Activated CD4-positive, alpha-beta T cell treated with anti-CD3 and anti-CD28 coated beads, Interleukin-2, amount 10 ng/mL, durations not matched to agents 7 days and 5 days (primary cell): Measurements from ENCODE around the gene ARFGEF3. TPM values are rescaled to one million over a fixed set of nuclear protein-coding genes. Genes with fewer than 3 reads are reported as not detected.

ENCODE experiments used
- CTCF ChIA-PET: fragments of 350-600 bp; sonication (Branson Sonifier 250); formaldehyde crosslinking; loops from one replicate; lab custom pipeline; 2021; ENCODE audit warnings: antibody characterized with exemption; lab: Charles Lee
- POLR2A ChIA-PET: fragments of 350-600 bp; sonication (Branson Sonifier 250); formaldehyde crosslinking; loops from one replicate; lab custom pipeline; 2021; ENCODE audit warnings: antibody characterized with exemption; lab: Charles Lee
- DNase-seq: peaks from one replicate; pipeline ENCODE4 v3.0.0-alpha.2; 2020
- H3K27ac Mint-ChIP-seq: one replicate; pipeline ENCODE4 v1.8.0; 2021; ENCODE audit warnings: mild to moderate bottlenecking, moderate library complexity, mixed read lengths
- H3K27me3 Mint-ChIP-seq: one replicate; pipeline ENCODE4 v1.8.0; 2021; ENCODE audit warnings: mixed read lengths
- H3K36me3 Mint-ChIP-seq: one replicate; pipeline ENCODE4 v1.8.0; 2021; ENCODE audit warnings: low read depth, mixed read lengths
- H3K4me1 Mint-ChIP-seq: one replicate; pipeline ENCODE4 v1.8.0; 2021; ENCODE audit warnings: mixed read lengths
- H3K4me3 Mint-ChIP-seq: one replicate; pipeline ENCODE4 v1.8.0; 2021; ENCODE audit warnings: mild to moderate bottlenecking, moderate library complexity, mixed read lengths
- H3K9me3 Mint-ChIP-seq: one replicate; pipeline ENCODE4 v1.8.0; 2021; ENCODE audit warnings: mixed read lengths
- total RNA-seq, 2 experiments: library from RNA; stranded (reverse); gene quantifications; one replicate each; pipeline ENCODE4 v1.2.3, GENCODE V29; 2021

The ARFGEF3 gene
- total RNA-seq, 2 experiments from 2014 or later = 0.05 to 0.06 TPM

GRCh38 chr6:138257638-138258040, 95.9 kb downstream of the ARFGEF3 start:
- Mint-ChIP-seq H3K4me3 (no peak overlapping the region), H3K27ac (no peak overlapping the region), H3K4me1 (no peaks in the 10 kb centered on the region), H3K27me3 (peaks cover 14% of the 10 kb centered on the region), H3K36me3 (no peaks in the 10 kb centered on the region), H3K9me3 (no peaks in the 10 kb centered on the region)
- DNase-seq = no peak
- ChIA-PET POLR2A (no interaction called here), CTCF (no interaction called here)

GRCh38 chr6:138258197-138258596, 96.5 kb downstream of the ARFGEF3 start:
- DNase-seq = no peak
- POLR2A ChIA-PET = no interaction called here
- Mint-ChIP-seq H3K4me1 (no peaks in the 10 kb centered on the region), H3K9me3 (no peaks in the 10 kb centered on the region), H3K27me3 (peaks cover 14% of the 10 kb centered on the region), H3K4me3 (no peak overlapping the region), H3K36me3 (no peaks in the 10 kb centered on the region), H3K27ac (no peak overlapping the region)
- CTCF ChIA-PET = no interaction called here

DNA sequence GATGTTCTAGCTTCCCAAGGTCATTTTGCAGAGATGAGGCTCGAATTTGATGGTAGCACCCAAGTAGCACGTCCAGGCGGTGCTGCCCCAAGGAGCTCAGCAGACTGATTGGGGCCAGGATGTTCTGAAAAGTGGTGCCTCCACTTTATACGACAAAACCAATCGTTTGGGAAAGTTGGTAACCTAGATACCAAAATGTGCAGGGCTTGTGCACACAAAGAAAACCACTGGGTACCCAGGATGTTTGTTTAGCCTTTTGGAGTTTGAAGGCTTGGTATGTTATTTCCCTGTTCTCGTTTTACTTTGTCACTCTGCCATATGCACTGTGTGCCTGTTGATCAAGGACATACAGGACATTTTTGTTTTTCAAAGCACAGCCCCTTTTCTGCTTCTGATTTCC, 97.3 kb downstream of the ARFGEF3 start:
- Mint-ChIP-seq H3K27me3 (peaks cover 14% of the 10 kb centered on the region), H3K27ac (no peak overlapping the region), H3K4me1 (no peaks in the 10 kb centered on the region), H3K36me3 (no peaks in the 10 kb centered on the region), H3K9me3 (no peaks in the 10 kb centered on the region), H3K4me3 (no peak overlapping the region)
- no peak for DNase-seq
- ChIA-PET CTCF (no interaction called here), POLR2A (no interaction called here)

DNA sequence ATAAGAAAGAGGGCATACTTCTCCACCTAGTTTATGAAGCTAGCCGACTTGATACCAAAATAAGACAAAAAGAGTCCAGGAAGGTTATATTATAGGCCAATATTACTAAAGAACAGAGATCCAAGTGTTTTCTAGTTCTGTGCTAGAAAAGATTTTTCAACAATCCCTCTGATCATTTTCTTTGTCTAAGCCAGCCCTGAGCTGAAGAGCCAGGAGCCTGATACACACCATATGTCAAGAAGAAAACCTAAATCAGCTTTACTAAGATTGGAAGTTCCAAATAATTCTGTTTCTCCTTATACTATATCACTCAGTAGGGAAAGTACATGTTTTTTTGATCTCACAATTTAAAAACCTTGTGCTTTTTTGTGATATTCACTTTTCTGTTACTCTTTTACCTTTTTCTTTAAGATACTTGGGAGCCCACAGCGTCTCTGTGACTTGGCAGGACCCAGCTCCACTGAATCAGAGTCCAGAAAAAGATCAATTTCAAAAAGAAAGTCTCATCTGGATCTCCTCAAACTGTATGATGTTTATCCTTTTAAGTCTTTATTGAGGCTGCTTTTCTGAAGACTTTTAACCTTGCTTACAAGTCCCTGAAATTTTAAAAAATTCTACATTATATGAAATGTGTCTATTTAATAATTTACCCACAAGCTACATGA, 99.5 kb downstream of the ARFGEF3 start:
- DNase-seq = no peak
- Mint-ChIP-seq H3K27me3 (peaks cover 17% of the 10 kb centered on the region), H3K36me3 (no peaks in the 10 kb centered on the region), H3K4me1 (no peaks in the 10 kb centered on the region), H3K4me3 (no peak overlapping the region), H3K27ac (no peak overlapping the region), H3K9me3 (no peaks in the 10 kb centered on the region)
- ChIA-PET POLR2A (no interaction called here), CTCF (interaction anchor here (0.7 kb wide), 1 partner anchor 16 kb away, joined by 5 read pairs; no protein-coding TSS in a partner anchor)

GRCh38 chr6:138263963-138264362, 102.2 kb downstream of the ARFGEF3 start:
- no peak overlapping the region for H3K27ac Mint-ChIP-seq
- POLR2A ChIA-PET = no interaction called here
- no peaks in the 10 kb centered on the region for H3K4me1 Mint-ChIP-seq

GRCh38 chr6:138264372-138264880, 102.7 kb downstream of the ARFGEF3 start:
- Mint-ChIP-seq H3K4me1 (no peaks in the 10 kb centered on the region), H3K27ac (no peak overlapping the region), H3K9me3 (no peaks in the 10 kb centered on the region), H3K27me3 (peaks cover 17% of the 10 kb centered on the region), H3K4me3 (no peak overlapping the region), H3K36me3 (no peaks in the 10 kb centered on the region)
- CTCF ChIA-PET = interaction anchor here (0.6 kb wide), 2 partner anchors 20 to 309 kb away, joined by 5 to 6 read pairs; no protein-coding TSS in a partner anchor
- no peak for DNase-seq
- POLR2A ChIA-PET = no interaction called here

More at GRCh38 chr6:138263963-138264362, 102.2 kb downstream of the ARFGEF3 start:
- Mint-ChIP-seq H3K9me3 (no peaks in the 10 kb centered on the region), H3K4me3 (no peak overlapping the region), H3K27me3 (peaks cover 17% of the 10 kb centered on the region), H3K36me3 (no peaks in the 10 kb centered on the region)
- no peak for DNase-seq
- CTCF ChIA-PET = no interaction called here

DNA sequence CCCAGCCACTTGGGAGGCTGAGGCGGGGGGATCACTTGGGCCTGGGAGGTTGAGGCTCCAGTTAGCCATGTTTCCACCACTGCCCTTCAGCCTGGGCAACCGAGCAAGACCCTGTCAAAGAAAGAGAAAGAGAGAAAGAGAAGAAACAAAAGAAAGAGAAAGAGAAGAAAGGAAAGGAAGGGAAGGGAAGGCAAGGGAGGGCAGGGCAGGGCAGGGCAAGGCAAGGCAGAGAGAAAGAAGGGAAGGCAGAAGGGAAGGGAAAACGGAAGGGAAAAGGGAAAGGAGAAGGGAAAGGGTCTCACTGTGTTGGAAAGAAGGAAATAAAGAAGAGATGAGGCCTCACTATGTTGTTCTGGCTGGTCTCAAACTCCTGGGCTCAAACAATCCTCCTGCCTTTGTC, 104.4 kb downstream of the ARFGEF3 start:
- Mint-ChIP-seq H3K4me3 (no peak overlapping the region), H3K27me3 (peaks cover 9% of the 10 kb centered on the region), H3K4me1 (no peaks in the 10 kb centered on the region), H3K9me3 (no peaks in the 10 kb centered on the region), H3K36me3 (no peaks in the 10 kb centered on the region), H3K27ac (no peak overlapping the region)
- no peak for DNase-seq
- CTCF ChIA-PET = no interaction called here
- POLR2A ChIA-PET = no interaction called here

GRCh38 chr6:138267971-138268895, 106.5 kb downstream of the ARFGEF3 start:
- H3K4me3 Mint-ChIP-seq = no peak overlapping the region
- H3K27me3 Mint-ChIP-seq = peaks cover 7% of the 10 kb centered on the region
- CTCF ChIA-PET = no interaction called here
- H3K27ac Mint-ChIP-seq = no peak overlapping the region
- no peaks in the 10 kb centered on the region for H3K36me3 Mint-ChIP-seq
- no peaks in the 10 kb centered on the region for H3K9me3 Mint-ChIP-seq
- H3K4me1 Mint-ChIP-seq = no peaks in the 10 kb centered on the region
- POLR2A ChIA-PET = no interaction called here
- DNase-seq = no peak

GRCh38 chr6:138271451-138271850, 109.7 kb downstream of the ARFGEF3 start:
- CTCF ChIA-PET = no interaction called here
- POLR2A ChIA-PET = no interaction called here

GRCh38 chr6:138272533-138273315, 111.0 kb downstream of the ARFGEF3 start:
- no peak for DNase-seq
- ChIA-PET CTCF (no interaction called here), POLR2A (no interaction called here)
- Mint-ChIP-seq H3K4me3 (no peak overlapping the region), H3K36me3 (no peaks in the 10 kb centered on the region), H3K27ac (no peak overlapping the region), H3K27me3 (peaks cover 4% of the 10 kb centered on the region), H3K4me1 (no peaks in the 10 kb centered on the region), H3K9me3 (no peaks in the 10 kb centered on the region)

More at GRCh38 chr6:138271451-138271850, 109.7 kb downstream of the ARFGEF3 start:
- Mint-ChIP-seq H3K4me1 (no peaks in the 10 kb centered on the region), H3K9me3 (no peaks in the 10 kb centered on the region), H3K4me3 (no peak overlapping the region), H3K27me3 (peaks cover 4% of the 10 kb centered on the region), H3K36me3 (no peaks in the 10 kb centered on the region), H3K27ac (no peak overlapping the region)
- DNase-seq = no peak

GRCh38 chr6:138275976-138276375, 114.2 kb downstream of the ARFGEF3 start:
- no peak overlapping the region for H3K4me3 Mint-ChIP-seq
- H3K36me3 Mint-ChIP-seq = no peaks in the 10 kb centered on the region
- peaks cover 3% of the 10 kb centered on the region for H3K27me3 Mint-ChIP-seq
- DNase-seq = no peak
- H3K27ac Mint-ChIP-seq = no peak overlapping the region
- POLR2A ChIA-PET = interaction anchor here (0.6 kb wide), 1 partner anchor 83 kb away, joined by 4 read pairs; no protein-coding TSS in a partner anchor
- CTCF ChIA-PET = interaction anchor here (1.3 kb wide), 1 partner anchor 22 kb away, joined by 4 read pairs; no protein-coding TSS in a partner anchor
- no peaks in the 10 kb centered on the region for H3K9me3 Mint-ChIP-seq
- no peaks in the 10 kb centered on the region for H3K4me1 Mint-ChIP-seq

DNA sequence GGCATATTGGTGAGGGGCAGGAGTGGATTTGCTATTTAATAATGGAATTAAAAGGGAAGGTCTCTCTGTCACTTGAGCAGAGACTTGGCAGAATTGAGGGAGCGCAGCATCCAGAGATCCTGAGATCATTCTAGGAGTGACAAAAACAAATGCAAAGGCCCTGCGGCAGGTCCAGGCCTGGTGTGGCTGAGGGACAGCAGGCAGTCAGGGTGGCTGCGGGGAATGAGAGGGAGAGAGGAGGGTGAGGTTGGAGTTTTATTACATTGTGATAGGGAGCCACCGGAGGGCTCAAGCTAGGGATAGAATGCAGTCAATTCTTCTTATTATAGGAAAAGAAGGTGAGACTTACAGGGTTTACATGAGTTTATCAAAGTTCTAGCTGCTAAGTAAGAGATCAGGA, 116.1 kb downstream of the ARFGEF3 start:
- POLR2A ChIA-PET = no interaction called here
- Mint-ChIP-seq H3K9me3 (no peaks in the 10 kb centered on the region), H3K4me1 (no peaks in the 10 kb centered on the region), H3K36me3 (no peaks in the 10 kb centered on the region), H3K27ac (no peak overlapping the region), H3K4me3 (no peak overlapping the region), H3K27me3 (no peaks in the 10 kb centered on the region)
- DNase-seq = no peak
- CTCF ChIA-PET = no interaction called here
